ENCODE results near the gene GADL1. TPM values are rescaled to one million over a fixed set of nuclear protein-coding genes. Genes with fewer than 3 reads are reported as not detected.

GADL1 gene
- polyA plus RNA-seq, 1 experiment = not detected

GRCh38 chr3:30805695-30806094 lies 88.8 kb downstream of the GADL1 start:
- CTCF ChIA-PET = no interaction called here
- POLR2A ChIA-PET = no interaction called here

GRCh38 chr3:30804984-30805383 lies 89.5 kb downstream of the GADL1 start:
- ChIA-PET POLR2A (no interaction called here), CTCF (no interaction called here)
- TF ChIP-seq, protein P1, sequence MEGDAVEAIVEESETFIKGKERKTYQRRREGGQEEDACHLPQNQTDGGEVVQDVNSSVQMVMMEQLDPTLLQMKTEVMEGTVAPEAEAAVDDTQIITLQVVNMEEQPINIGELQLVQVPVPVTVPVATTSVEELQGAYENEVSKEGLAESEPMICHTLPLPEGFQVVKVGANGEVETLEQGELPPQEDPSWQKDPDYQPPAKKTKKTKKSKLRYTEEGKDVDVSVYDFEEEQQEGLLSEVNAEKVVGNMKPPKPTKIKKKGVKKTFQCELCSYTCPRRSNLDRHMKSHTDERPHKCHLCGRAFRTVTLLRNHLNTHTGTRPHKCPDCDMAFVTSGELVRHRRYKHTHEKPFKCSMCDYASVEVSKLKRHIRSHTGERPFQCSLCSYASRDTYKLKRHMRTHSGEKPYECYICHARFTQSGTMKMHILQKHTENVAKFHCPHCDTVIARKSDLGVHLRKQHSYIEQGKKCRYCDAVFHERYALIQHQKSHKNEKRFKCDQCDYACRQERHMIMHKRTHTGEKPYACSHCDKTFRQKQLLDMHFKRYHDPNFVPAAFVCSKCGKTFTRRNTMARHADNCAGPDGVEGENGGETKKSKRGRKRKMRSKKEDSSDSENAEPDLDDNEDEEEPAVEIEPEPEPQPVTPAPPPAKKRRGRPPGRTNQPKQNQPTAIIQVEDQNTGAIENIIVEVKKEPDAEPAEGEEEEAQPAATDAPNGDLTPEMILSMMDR (IDR thresholded peaks at IDR 0.05; ENCODE audit: low read depth, low read length) = no peak
- no peaks in the 10 kb centered on the region for H3K9me3 ChIP-seq (ENCODE audit: control insufficient read depth, insufficient read depth, low read length)
- H3K27me3 ChIP-seq (ENCODE audit: control insufficient read depth, insufficient read depth, low read length) = no peaks in the 10 kb centered on the region
- H3K4me3 ChIP-seq (ENCODE audit: low read depth, low read length) = no peak overlapping the region
- no peak for DNase-seq (ENCODE audit: low read depth, low spot score)
- H3K27ac ChIP-seq (ENCODE audit: low read depth, low read length) = no peak overlapping the region

More at GRCh38 chr3:30805695-30806094, 88.8 kb downstream of the GADL1 start:
- TF ChIP-seq, protein P1 (IDR thresholded peaks at IDR 0.05; ENCODE audit: low read depth, low read length) = no peak
- Histone ChIP-seq H3K4me3 (ENCODE audit: low read depth, low read length) (no peak overlapping the region), H3K27me3 (ENCODE audit: control insufficient read depth, insufficient read depth, low read length) (no peaks in the 10 kb centered on the region), H3K9me3 (ENCODE audit: control insufficient read depth, insufficient read depth, low read length) (no peaks in the 10 kb centered on the region), H3K27ac (ENCODE audit: low read depth, low read length) (no peak overlapping the region)
- DNase-seq (ENCODE audit: low read depth, low spot score) = no peak

DNA sequence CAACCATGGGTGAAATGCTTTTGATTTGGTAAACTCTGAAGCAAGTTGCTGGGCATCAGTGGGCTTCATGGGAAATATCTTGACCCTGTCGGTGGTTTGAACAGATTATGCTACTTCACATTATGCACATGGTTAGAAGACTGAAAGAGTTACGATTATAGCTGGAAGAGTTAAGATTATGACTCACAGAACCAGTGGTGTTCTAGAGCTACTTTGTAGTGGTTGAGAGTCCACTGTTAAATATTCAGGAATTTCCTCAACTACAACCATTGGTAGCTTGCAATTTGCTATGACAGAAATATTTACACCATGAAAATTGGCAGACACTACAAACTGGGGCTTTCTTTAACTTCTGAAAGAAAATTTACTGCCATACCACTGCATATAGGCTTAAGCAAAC lies 99.3 kb downstream of the GADL1 start:
- H3K27ac ChIP-seq (ENCODE audit: low read depth, low read length) = no peak overlapping the region

GRCh38 chr3:30793740-30794139 lies 100.7 kb downstream of the GADL1 start:
- TF ChIP-seq, protein P1 (IDR thresholded peaks at IDR 0.05; ENCODE audit: low read depth, low read length) = no peak
- Histone ChIP-seq H3K4me3 (ENCODE audit: low read depth, low read length) (no peak overlapping the region), H3K27me3 (ENCODE audit: control insufficient read depth, insufficient read depth, low read length) (no peaks in the 10 kb centered on the region), H3K27ac (ENCODE audit: low read depth, low read length) (no peak overlapping the region), H3K9me3 (ENCODE audit: control insufficient read depth, insufficient read depth, low read length) (no peaks in the 10 kb centered on the region)
- ChIA-PET POLR2A (no interaction called here), CTCF (no interaction called here)
- DNase-seq (ENCODE audit: low read depth, low spot score) = no peak

More for the DNA sequence above, 99.3 kb downstream of the GADL1 start:
- no peak for DNase-seq (ENCODE audit: low read depth, low spot score)
- TF ChIP-seq, protein P1 (IDR thresholded peaks at IDR 0.05; ENCODE audit: low read depth, low read length) = no peak
- no peaks in the 10 kb centered on the region for H3K9me3 ChIP-seq (ENCODE audit: control insufficient read depth, insufficient read depth, low read length)
- CTCF ChIA-PET = interaction anchor here (1.5 kb wide), 1 partner anchor 25 kb away, joined by 3 read pairs; no protein-coding TSS in a partner anchor
- no peaks in the 10 kb centered on the region for H3K27me3 ChIP-seq (ENCODE audit: control insufficient read depth, insufficient read depth, low read length)
- POLR2A ChIA-PET = no interaction called here
- H3K4me3 ChIP-seq (ENCODE audit: low read depth, low read length) = no peak overlapping the region

DNA sequence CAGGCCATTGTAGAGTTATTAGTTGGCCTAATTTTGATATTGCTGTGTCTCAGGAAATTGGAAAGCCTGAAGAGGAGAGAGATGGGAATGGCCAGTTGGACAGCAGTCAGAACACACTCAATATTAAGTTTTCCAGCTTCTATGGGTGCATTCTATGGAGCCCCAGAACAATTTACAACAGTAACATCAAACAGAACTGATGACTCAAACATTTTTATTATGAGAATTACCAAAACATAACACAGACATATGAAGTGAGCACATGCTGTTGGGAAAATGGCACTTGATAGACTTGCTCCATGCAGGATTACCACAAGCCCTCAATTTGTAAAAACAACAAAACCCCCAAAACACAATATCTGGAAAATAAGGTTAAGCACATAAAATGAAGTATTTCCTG lies 104.3 kb downstream of the GADL1 start:
- Histone ChIP-seq H3K4me3 (ENCODE audit: low read depth, low read length) (no peak overlapping the region), H3K27me3 (ENCODE audit: control insufficient read depth, insufficient read depth, low read length) (no peaks in the 10 kb centered on the region), H3K27ac (ENCODE audit: low read depth, low read length) (no peak overlapping the region), H3K9me3 (ENCODE audit: control insufficient read depth, insufficient read depth, low read length) (no peaks in the 10 kb centered on the region)
- DNase-seq (ENCODE audit: low read depth, low spot score) = no peak
- TF ChIP-seq, protein P1 (IDR thresholded peaks at IDR 0.05; ENCODE audit: low read depth, low read length) = no peak
- CTCF ChIA-PET = interaction anchor here (1.3 kb wide), 1 partner anchor 21 kb away, joined by 3 read pairs; no protein-coding TSS in a partner anchor
- POLR2A ChIA-PET = no interaction called here
